HT1080 (cell line): ENCODE data around the gene PNCK. TPM values are rescaled to one million over a fixed set of nuclear protein-coding genes. Genes with fewer than 3 reads are reported as not detected.
"Not testable (repeated sequence)": the region's sequence is repeated elsewhere in the genome, so short reads cannot be mapped to it uniquely, and the experiment has no call there.

Source experiments
- DNase-seq: peaks from one replicate; pipeline ENCODE4 v3.0.0-alpha.2; 2015; ENCODE audit warnings: low read depth
- total RNA-seq: library from RNA; depleted of rRNA; stranded (reverse); fragments of >200 nt; shearing (Covaris generic); gene quantifications from 2 replicates; pipeline ENCODE4 v1.2.3, GENCODE V29; 2014

The PNCK gene
- total RNA-seq, 1 experiment from 2014 or later: not detected

DNA sequence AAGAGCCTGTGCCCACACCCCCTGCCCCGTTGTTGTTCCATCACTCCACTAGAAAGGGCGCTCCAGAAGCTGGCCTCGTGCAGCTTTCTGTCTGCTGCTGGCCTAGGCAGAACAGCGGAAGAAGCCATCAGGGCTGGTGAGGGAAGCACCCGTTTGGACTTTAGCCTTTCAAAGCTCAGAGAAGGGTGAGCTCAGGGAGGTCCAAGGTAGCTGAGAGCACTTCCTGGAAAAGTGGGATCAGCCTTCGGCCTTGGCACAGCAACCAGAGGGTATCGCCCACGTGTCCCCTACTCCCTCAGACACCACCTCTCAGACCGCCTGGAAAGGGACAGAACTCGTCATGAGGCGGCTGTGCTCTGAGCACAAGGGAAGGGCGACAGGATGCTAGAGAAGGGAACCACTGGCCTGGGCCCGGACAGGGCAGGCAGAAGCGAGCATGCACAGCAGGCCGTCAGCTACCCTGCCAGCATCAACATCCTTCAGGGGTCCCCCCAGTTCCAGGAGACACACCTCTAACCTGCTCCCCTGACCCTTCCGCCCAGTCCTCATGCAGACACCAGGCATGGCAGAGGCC, 25.7 kb upstream of the PNCK start:
- DNase-seq: not testable (repeated sequence)

- no peak for DNase-seq
Observed at GRCh38 chrX:153697924-153698865, 24.6 kb upstream of the PNCK start.

GRCh38 chrX:153696986-153697722, 23.5 kb upstream of the PNCK start:
- DNase-seq: not testable (repeated sequence)

DNA sequence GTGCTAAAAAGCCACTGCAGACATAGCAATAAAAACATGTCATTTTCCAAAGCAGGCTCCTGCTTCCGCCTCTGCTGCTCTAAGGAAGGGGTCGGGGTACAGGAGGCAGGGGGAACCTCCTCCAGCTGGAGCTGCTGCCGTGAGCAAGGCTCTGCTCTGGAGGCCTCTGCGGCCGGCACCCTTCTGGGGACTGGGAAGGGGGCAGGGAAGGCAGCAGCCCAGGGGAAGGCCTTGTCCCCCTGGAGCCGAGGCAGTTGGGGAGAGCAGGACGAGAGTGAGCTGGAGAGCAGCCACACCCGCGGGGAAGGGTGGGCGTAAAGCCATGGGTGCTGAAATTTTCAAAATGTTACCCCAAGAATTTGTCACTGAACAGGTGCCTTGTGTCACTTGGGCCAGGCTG, 22.9 kb upstream of the PNCK start:
- DNase-seq: not testable (repeated sequence)

- DNase-seq: no peak
Observed at GRCh38 chrX:153696100-153696499, 22.5 kb upstream of the PNCK start.

DNA sequence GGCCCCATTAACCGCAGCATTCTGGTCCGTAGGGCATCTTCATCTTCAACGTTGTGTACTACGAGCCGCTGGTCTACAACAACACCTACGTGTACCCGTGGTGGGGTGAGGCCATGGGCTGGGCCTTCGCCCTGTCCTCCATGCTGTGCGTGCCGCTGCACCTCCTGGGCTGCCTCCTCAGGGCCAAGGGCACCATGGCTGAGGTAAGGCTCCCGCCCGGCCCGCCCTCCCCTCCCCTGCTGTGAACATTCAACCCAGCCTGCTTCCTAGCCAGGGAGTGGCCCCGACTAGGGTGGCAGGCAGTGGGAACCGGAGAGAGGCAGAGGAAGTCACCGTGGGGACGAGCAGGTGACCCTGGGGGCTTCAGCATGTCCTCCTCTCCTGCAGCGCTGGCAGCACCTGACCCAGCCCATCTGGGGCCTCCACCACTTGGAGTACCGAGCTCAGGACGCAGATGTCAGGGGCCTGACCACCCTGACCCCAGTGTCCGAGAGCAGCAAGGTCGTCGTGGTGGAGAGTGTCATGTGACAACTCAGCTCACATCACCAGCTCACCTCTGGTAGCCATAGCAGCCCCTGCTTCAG, 21.2 kb upstream of the PNCK start:
- DNase-seq: no peak

GRCh38 chrX:153694256-153694655, 20.6 kb upstream of the PNCK start:
- not testable (repeated sequence) for DNase-seq

GRCh38 chrX:153693216-153694086, 19.8 kb upstream of the PNCK start:
- no peak for DNase-seq

DNA sequence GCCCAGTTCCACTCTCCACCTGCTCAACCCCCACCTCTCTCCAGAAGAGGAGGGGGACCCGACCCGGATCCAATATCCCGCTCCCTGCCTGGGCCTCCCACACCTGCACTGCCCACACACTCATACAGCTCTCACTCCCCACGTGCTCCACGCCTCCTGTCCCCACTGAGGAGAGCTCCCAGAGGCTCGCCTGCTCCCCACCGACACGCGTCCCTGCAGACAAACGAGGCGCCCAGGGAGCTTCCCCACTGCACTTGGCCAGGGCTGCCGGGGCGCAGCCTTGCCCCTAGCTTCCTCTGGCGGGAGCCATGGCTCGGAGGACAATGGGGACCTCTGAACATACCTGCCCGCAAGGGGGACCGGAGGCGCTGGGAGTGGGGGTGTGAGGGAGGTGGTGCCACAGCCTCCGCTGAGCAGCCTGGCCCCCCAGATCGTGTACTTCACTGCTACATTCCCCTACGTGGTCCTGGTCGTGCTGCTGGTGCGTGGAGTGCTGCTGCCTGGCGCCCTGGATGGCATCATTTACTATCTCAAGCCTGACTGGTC, 19.1 kb upstream of the PNCK start:
- no peak for DNase-seq

- DNase-seq: no peak
Observed at GRCh38 chrX:153692003-153692402, 18.4 kb upstream of the PNCK start.

DNA sequence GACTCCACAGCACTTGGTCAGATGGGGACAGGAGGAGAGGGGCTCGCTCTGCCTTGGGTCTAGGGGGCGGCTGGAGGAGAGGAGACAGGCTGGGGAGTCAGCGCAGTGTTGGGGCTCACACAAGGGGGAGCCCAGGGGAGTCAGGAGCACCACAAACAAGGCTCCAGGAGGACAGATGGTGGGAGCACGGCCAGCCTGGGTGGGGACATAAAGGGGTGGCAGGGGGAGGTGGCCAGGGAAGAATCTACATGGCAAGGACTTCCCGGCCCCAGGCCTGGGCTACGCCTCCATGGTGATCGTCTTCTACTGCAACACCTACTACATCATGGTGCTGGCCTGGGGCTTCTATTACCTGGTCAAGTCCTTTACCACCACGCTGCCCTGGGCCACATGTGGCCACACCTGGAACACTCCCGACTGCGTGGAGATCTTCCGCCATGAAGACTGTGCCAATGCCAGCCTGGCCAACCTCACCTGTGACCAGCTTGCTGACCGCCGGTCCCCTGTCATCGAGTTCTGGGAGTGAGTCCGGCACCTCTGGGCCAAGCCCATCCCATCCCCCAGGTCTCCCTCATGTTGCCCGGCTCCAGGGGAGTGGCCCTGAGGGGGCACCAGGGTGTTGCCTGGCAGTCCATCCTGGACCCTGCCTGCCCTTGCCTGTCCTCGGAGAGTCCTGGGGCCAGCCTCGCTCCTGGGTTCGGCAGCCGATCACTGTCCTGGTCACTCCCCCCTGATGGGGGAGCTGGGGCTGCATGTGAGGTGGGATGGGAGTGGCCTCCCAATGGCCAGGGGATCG, 17.6 kb upstream of the PNCK start:
- DNase-seq: not testable (repeated sequence)

DNA sequence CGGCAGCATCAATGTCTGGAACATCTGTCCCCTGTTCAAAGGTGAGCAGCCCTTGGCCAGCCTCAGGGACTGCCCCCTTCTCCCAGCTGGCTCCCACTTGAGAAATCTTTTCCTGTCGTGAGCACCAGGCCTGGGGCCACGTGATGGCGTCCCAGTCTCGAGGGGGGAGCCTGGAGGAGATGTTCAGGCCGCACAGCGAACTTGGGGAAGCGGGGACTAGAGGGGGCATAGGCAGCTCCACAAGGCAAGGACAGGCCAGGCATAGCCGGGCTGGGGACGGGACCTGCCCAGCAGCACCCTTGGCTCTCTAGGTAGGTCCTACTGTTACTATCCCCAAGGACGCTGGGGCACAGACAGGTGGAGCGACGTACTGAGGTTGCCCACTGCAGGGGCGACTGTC, 16.9 kb upstream of the PNCK start:
- no peak for DNase-seq

GRCh38 chrX:153689654-153690465, 16.2 kb upstream of the PNCK start:
- peak; percentile 53 for DNase-seq

GRCh38 chrX:153688911-153689590, 15.4 kb upstream of the PNCK start:
- DNase-seq: no peak

- DNase-seq: no peak
Observed at GRCh38 chrX:153688506-153688905, 14.9 kb upstream of the PNCK start.

GRCh38 chrX:153688071-153688470, 14.5 kb upstream of the PNCK start:
- DNase-seq: no peak

GRCh38 chrX:153687121-153688039, 13.8 kb upstream of the PNCK start, which contains the start of gene SLC6A8:
Gene SLC6A8, plus strand, starts transcription at chrX:153687926. Its CDS starts 649 bp downstream, at chrX:153688575.
- no peak for DNase-seq
